Astrocyte (in vitro differentiated cells and primary cell): ENCODE data around the gene FILIP1L. TPM values are rescaled to one million over a fixed set of nuclear protein-coding genes. Genes with fewer than 3 reads are reported as not detected.

Experiments
- DNase-seq: peaks from one replicate; pipeline ENCODE4 v3.0.0-alpha.2; 2010; ENCODE audit warnings: low read depth
- FAIRE-seq: peaks from 2 replicates; lab custom pipeline; 2011; peaks lifted over from hg19 to GRCh38; lab: Jason Lieb, UNC
- H2AFZ ChIP-seq: 2 replicates; pipeline ENCODE4 v1.6.0; 2012; ENCODE audit warnings: low read depth, low read length, inconsistent platforms
- H3K27ac ChIP-seq: 2 replicates; pipeline ENCODE4 v1.5.1; 2011; ENCODE audit warnings: low read depth, low read length, inconsistent platforms
- H3K27me3 ChIP-seq: 2 replicates; pipeline ENCODE4 v1.6.0; 2011; ENCODE audit warnings: low read length, inconsistent platforms; ENCODE audit not compliant: insufficient read depth
- H3K36me3 ChIP-seq: 2 replicates; pipeline ENCODE4 v1.5.1; 2011; ENCODE audit warnings: low read length, inconsistent platforms; ENCODE audit not compliant: insufficient read depth
- H3K4me1 ChIP-seq: 2 replicates; pipeline ENCODE4 v1.5.1; 2011; ENCODE audit warnings: low read length, inconsistent platforms; ENCODE audit not compliant: insufficient read depth
- H3K4me2 ChIP-seq: 2 replicates; pipeline ENCODE4 v1.6.0; 2012; ENCODE audit warnings: low read length, inconsistent platforms
- H3K4me3 ChIP-seq: 2 replicates; pipeline ENCODE4 v1.5.1; 2011; ENCODE audit warnings: low read depth, mild to moderate bottlenecking, low read length, inconsistent platforms; ENCODE audit not compliant: insufficient read depth
- H3K79me2 ChIP-seq: 2 replicates; pipeline ENCODE4 v1.6.0; 2012; ENCODE audit warnings: mild to moderate bottlenecking, low read length, inconsistent platforms; ENCODE audit not compliant: insufficient read depth
- H3K9ac ChIP-seq: 2 replicates; pipeline ENCODE4 v1.6.0; 2012; ENCODE audit warnings: mild to moderate bottlenecking, low read length, inconsistent platforms
- H3K9me3 ChIP-seq: 2 replicates; pipeline ENCODE4 v1.5.1; 2012; ENCODE audit warnings: low read depth, mild to moderate bottlenecking, low read length, inconsistent platforms; ENCODE audit not compliant: insufficient read depth
- H4K20me1 ChIP-seq: 2 replicates; pipeline ENCODE4 v1.6.0; 2012; ENCODE audit warnings: low read length, inconsistent platforms; ENCODE audit not compliant: insufficient read depth
- H3K27ac Mint-ChIP-seq: one replicate; pipeline ENCODE4 v1.8.0; 2021; ENCODE audit warnings: mild to moderate bottlenecking, mixed read lengths; ENCODE audit not compliant: unreplicated experiment
- H3K27me3 Mint-ChIP-seq: one replicate; pipeline ENCODE4 v1.8.0; 2021; ENCODE audit warnings: low read depth, mixed read lengths; ENCODE audit not compliant: unreplicated experiment
- H3K36me3 Mint-ChIP-seq: one replicate; pipeline ENCODE4 v1.8.0; 2021; ENCODE audit warnings: low read depth, mixed read lengths; ENCODE audit not compliant: unreplicated experiment
- H3K4me1 Mint-ChIP-seq: one replicate; pipeline ENCODE4 v1.8.0; 2021; ENCODE audit warnings: low read depth, mixed read lengths; ENCODE audit not compliant: unreplicated experiment
- H3K4me3 Mint-ChIP-seq: one replicate; pipeline ENCODE4 v1.8.0; 2021; ENCODE audit warnings: mild to moderate bottlenecking, moderate library complexity, mixed read lengths; ENCODE audit not compliant: unreplicated experiment
- H3K9me3 Mint-ChIP-seq: one replicate; pipeline ENCODE4 v1.8.0; 2021; ENCODE audit warnings: mild to moderate bottlenecking, mixed read lengths; ENCODE audit not compliant: unreplicated experiment
- EZH2 ChIP-seq: IDR thresholded peaks from 2 replicates; pipeline ENCODE4 v1.6.1; 2012; ENCODE audit warnings: mild to moderate bottlenecking, low read length, inconsistent platforms; ENCODE audit not compliant: insufficient read depth
- total RNA-seq: library from RNA; stranded (reverse); gene quantifications from 2 replicates; pipeline ENCODE4 v1.2.1, GENCODE V29; 2021
- TF ChIP-seq, protein P1 (sequence below): IDR thresholded peaks from 2 replicates; pipeline ENCODE4 v1.5.1; 2011; ENCODE audit warnings: low read depth, mild to moderate bottlenecking, inconsistent platforms, low read length, moderate library complexity; ENCODE audit not compliant: insufficient read depth

Gene FILIP1L
- total RNA-seq, 1 donor from 2014 or later = 209 TPM

DNA sequence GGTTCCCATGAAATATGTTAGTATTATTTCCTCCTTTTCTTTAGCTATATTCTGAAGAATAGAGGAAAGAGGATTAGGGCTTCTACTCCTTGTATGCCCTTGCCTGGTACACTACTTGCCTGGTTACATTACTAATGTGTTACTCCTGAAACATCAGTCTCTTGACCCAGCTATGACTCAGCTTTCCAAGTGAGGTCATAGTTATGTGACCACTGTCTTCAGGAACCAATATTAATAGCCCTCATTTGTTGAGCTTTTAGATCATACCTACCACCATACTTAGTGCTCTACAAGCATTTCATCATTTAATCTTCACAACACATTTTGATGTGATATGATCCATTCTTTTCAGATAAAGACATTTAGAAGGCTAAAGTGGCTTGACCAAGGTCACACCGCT is 236.3 kb downstream of the FILIP1L start:
- no peak overlapping the region for H2AFZ ChIP-seq
- H3K36me3 Mint-ChIP-seq = peaks cover 11% of the 10 kb centered on the region
- peaks cover 14% of the 10 kb centered on the region for H3K4me1 Mint-ChIP-seq
- H3K9me3 Mint-ChIP-seq = no peaks in the 10 kb centered on the region
- peak overlapping the region; percentile 94 for H3K27ac ChIP-seq
- H3K4me1 ChIP-seq = peaks cover 13% of the 10 kb centered on the region
- H4K20me1 ChIP-seq = peaks cover 4% of the 10 kb centered on the region
- peaks cover 29% of the 10 kb centered on the region for H3K79me2 ChIP-seq
- TF ChIP-seq, protein P1, sequence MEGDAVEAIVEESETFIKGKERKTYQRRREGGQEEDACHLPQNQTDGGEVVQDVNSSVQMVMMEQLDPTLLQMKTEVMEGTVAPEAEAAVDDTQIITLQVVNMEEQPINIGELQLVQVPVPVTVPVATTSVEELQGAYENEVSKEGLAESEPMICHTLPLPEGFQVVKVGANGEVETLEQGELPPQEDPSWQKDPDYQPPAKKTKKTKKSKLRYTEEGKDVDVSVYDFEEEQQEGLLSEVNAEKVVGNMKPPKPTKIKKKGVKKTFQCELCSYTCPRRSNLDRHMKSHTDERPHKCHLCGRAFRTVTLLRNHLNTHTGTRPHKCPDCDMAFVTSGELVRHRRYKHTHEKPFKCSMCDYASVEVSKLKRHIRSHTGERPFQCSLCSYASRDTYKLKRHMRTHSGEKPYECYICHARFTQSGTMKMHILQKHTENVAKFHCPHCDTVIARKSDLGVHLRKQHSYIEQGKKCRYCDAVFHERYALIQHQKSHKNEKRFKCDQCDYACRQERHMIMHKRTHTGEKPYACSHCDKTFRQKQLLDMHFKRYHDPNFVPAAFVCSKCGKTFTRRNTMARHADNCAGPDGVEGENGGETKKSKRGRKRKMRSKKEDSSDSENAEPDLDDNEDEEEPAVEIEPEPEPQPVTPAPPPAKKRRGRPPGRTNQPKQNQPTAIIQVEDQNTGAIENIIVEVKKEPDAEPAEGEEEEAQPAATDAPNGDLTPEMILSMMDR = no peak
- TF ChIP-seq EZH2 = no peak
- FAIRE-seq (peak; percentile 87), DNase-seq (peak; percentile 94)
- H3K27ac Mint-ChIP-seq = peak overlapping the region; percentile 97
- H3K27me3 Mint-ChIP-seq = no peaks in the 10 kb centered on the region
- peak overlapping the region; percentile 98 for H3K9ac ChIP-seq
- H3K4me3 Mint-ChIP-seq = peak overlapping the region; percentile 84
- H3K27me3 ChIP-seq = no peaks in the 10 kb centered on the region
- no peaks in the 10 kb centered on the region for H3K9me3 ChIP-seq
- H3K4me3 ChIP-seq = no peak overlapping the region
- H3K36me3 ChIP-seq = no peaks in the 10 kb centered on the region
- H3K4me2 ChIP-seq = peak overlapping the region; percentile 83

DNA sequence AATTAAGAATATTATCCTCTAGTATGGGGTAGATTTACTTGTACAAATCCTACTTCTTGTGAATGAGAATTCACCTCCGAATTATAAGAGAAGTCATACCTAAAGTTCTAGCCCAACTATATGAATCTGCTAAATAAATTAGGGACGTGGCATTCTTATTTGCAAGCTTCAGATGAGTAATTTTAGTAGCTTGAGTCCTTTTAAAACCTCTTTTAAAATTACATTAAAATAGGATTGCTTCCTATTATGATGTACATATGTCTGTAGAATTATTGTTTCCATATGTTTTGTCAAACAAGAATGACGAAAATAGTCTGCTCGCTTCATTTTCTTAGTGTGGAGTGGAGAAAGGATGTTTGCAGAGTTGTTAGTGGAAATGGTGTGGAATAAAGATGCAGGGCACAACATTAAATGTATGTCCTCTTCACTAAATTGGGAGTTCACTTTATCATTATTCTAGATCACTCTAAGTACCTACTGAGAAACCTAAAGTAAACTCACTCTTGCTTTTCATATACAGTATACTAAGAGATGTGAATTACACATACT is 237.2 kb downstream of the FILIP1L start:
- H3K79me2 ChIP-seq = peaks cover 38% of the 10 kb centered on the region
- peak overlapping the region; percentile 94 for H3K27ac ChIP-seq
- H3K27me3 ChIP-seq = no peaks in the 10 kb centered on the region
- peak overlapping the region; percentile 83 for H3K4me2 ChIP-seq
- no peaks in the 10 kb centered on the region for H3K9me3 ChIP-seq
- no peak overlapping the region for H2AFZ ChIP-seq
- H3K27me3 Mint-ChIP-seq = no peaks in the 10 kb centered on the region
- peak overlapping the region; percentile 96 for H3K4me3 ChIP-seq
- no peak for TF ChIP-seq EZH2
- TF ChIP-seq, protein P1 = no peak
- peaks cover 13% of the 10 kb centered on the region for H4K20me1 ChIP-seq
- peaks cover 22% of the 10 kb centered on the region for H3K4me1 ChIP-seq
- no peaks in the 10 kb centered on the region for H3K36me3 ChIP-seq
- no peaks in the 10 kb centered on the region for H3K9me3 Mint-ChIP-seq
- peaks cover 19% of the 10 kb centered on the region for H3K4me1 Mint-ChIP-seq
- H3K27ac Mint-ChIP-seq = peak overlapping the region; percentile 97
- no peak for DNase-seq
- H3K4me3 Mint-ChIP-seq = peak overlapping the region; percentile 84
- no peak for FAIRE-seq
- H3K9ac ChIP-seq = peak overlapping the region; percentile 98
- H3K36me3 Mint-ChIP-seq = peaks cover 15% of the 10 kb centered on the region
